Activated CD8-positive, alpha-beta memory T cell treated with anti-CD3 and anti-CD28 coated beads, Interleukin-2, amount 50 U/mL, for 24 hours (primary cell): ENCODE measurements around the gene RORB.

Experiments used
- DNase-seq: peaks from one replicate; pipeline ENCODE4 v3.0.0-alpha.2; 2020; ENCODE audit errors: extremely low read depth

Gene RORB

GRCh38 chr9:74496819-74497747 is at the start of gene RORB:
Gene RORB, plus strand, starts transcription at chr9:74497335. Its CDS starts 642 bp downstream, at chr9:74497977.
- DNase-seq: no peak

GRCh38 chr9:74447451-74448193 is 49.5 kb upstream of the RORB start:
- no peak for DNase-seq

GRCh38 chr9:74449060-74449459 is 48.1 kb upstream of the RORB start:
- no peak for DNase-seq

- no peak for DNase-seq
Measured at GRCh38 chr9:74458832-74459231, 38.3 kb upstream of the RORB start.

- DNase-seq: no peak
Measured at GRCh38 chr9:74463825-74464224, 33.3 kb upstream of the RORB start.

GRCh38 chr9:74478606-74479005 is 18.5 kb upstream of the RORB start:
- DNase-seq: no peak

- DNase-seq: no peak
Measured at GRCh38 chr9:74479711-74480110, 17.4 kb upstream of the RORB start.

- DNase-seq: no peak
Measured at GRCh38 chr9:74487395-74487794, 9.7 kb upstream of the RORB start.

- DNase-seq: no peak
Measured at GRCh38 chr9:74493512-74493911, 3.6 kb upstream of the RORB start.

GRCh38 chr9:74494490-74494889 is 2.6 kb upstream of the RORB start:
- DNase-seq: no peak

- no peak for DNase-seq
Measured at GRCh38 chr9:74496406-74496805, 729 bp upstream of the RORB start.

- no peak for DNase-seq
Measured at GRCh38 chr9:74497748-74498620, 849 bp downstream of the RORB start.

- no peak for DNase-seq
Measured at GRCh38 chr9:74498621-74499095, 1.5 kb downstream of the RORB start.

- no peak for DNase-seq
Measured at GRCh38 chr9:74499111-74499601, 2.0 kb downstream of the RORB start.

GRCh38 chr9:74499770-74500583 is 2.8 kb downstream of the RORB start:
- DNase-seq: no peak

- no peak for DNase-seq
Measured at GRCh38 chr9:74500584-74500924, 3.4 kb downstream of the RORB start.

- DNase-seq: no peak
Measured at GRCh38 chr9:74501570-74501969, 4.4 kb downstream of the RORB start.

- DNase-seq: no peak
Measured at GRCh38 chr9:74503219-74503618, 6.1 kb downstream of the RORB start.

- no peak for DNase-seq
Measured at GRCh38 chr9:74503666-74504065, 6.5 kb downstream of the RORB start.

- no peak for DNase-seq
Measured at GRCh38 chr9:74511333-74511732, 14.2 kb downstream of the RORB start.

- DNase-seq: no peak
Measured at GRCh38 chr9:74512416-74512815, 15.3 kb downstream of the RORB start.
